NB4 (cell line): ENCODE results near the gene LRP2BP.

Experiments
- DNase-seq: peaks from one replicate; pipeline ENCODE4 v3.0.0; 2010; ENCODE audit warnings: low read depth
- H3K4me3 ChIP-seq: one replicate; pipeline ENCODE4 v1.5.1; 2011; ENCODE audit warnings: mild to moderate bottlenecking, low read depth, low read length, moderate library complexity
- CTCF ChIP-seq: IDR thresholded peaks from one replicate; pipeline ENCODE4 v1.5.1; 2012; ENCODE audit warnings: low read depth, low read length
- MYC ChIP-seq: IDR thresholded peaks from 2 replicates; pipeline ENCODE4 v1.6.1; 2011; ENCODE audit warnings: low read depth, low read length
- POLR2A ChIP-seq: IDR thresholded peaks from 2 replicates; pipeline ENCODE4 v1.6.1; 2011; ENCODE audit warnings: mild to moderate bottlenecking; ENCODE audit not compliant: insufficient read length; ENCODE audit errors: extremely low read depth
- TF ChIP-seq, protein P1 (sequence below): IDR thresholded peaks from 2 replicates; pipeline ENCODE4 v1.6.1; 2011; ENCODE audit warnings: low read depth, low read length

LRP2BP gene

DNA sequence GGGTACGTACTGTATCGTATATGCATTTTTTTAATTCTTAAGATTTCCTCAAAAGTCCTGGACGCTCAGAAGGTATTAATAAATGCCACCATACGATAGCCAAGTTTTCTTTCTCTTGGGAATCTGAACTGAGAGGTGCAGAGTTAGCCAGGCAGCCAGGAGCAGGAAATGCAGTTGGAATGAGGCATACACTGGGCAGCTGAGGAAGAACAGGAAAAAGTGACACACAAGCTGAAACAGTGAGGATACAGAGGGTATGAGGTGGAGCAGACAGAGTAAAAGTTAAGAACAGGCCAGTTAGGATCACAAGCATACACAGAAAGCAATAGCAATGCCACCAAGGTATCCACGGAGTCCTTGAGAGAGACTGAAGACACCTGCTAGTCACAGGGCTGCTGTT lies 16.7 kb upstream of the LRP2BP start:
- H3K4me3 ChIP-seq, result no peak overlapping the region
- DNase-seq, result no peak
- TF ChIP-seq CTCF (no peak), POLR2A (no peak), MYC (no peak)
- TF ChIP-seq, protein P1, sequence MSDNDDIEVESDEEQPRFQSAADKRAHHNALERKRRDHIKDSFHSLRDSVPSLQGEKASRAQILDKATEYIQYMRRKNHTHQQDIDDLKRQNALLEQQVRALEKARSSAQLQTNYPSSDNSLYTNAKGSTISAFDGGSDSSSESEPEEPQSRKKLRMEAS, result no peak

GRCh38 chr4:185411849-185412248 lies 16.1 kb upstream of the LRP2BP start:
- DNase-seq, result no peak
- no peak overlapping the region for H3K4me3 ChIP-seq
- no peak for TF ChIP-seq POLR2A
- no peak for TF ChIP-seq MYC
- TF ChIP-seq, protein P1, result no peak
- no peak for TF ChIP-seq CTCF

DNA sequence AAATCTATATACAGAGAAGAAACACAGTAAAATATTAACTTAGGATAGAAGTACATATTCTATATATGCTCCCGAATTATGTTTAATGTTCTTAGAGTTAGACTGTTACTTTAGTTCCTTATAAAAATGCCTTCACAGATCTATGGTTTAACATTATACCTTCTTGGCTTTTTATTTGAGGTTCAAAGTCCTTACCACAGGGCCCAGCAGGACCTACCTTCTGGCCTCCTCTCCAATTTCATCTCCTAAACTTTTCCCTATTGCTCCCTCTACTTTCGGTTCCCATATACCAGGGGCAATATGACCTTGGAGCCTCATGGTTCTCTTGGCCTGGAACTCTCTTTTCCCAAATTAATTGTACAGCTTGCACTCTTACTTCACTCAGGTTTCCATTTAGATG lies 12.7 kb upstream of the LRP2BP start:
- TF ChIP-seq, protein P1, result no peak
- no peak for TF ChIP-seq CTCF
- TF ChIP-seq POLR2A, result no peak
- no peak for TF ChIP-seq MYC
- DNase-seq, result no peak
- H3K4me3 ChIP-seq, result no peak overlapping the region

DNA sequence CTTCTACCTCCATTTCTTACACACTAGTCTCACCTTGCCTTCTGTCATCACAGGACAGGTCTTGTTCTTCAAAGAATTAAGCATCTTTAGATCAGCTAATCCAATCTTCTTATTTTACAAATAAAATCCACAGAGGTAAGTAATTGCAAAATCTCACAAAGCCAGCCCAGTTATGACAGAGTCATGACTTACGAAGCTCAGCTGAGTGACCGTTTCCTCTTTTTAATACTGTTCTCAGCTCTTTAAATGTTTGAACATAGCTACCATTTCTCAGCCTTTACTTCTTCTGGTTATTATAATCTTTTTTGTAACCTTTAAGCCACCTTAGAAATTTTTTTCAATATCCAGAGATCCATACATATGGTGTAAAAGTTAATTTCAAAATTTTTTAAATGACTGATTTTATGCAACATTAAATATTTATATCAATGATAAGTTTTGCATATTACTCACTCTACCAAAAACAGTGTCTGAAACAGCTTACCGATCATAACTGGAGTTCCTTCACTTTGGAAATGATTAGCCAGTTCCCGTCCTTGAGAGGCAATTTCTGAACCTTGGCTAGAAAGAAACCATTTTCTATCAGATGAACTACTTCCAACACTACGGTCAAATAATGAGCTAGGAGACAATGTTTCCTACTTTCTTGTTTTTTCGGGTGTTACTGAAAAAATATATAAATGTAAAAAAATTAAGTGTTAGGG lies 9.7 kb upstream of the LRP2BP start:
- DNase-seq, result no peak
- no peak overlapping the region for H3K4me3 ChIP-seq
- no peak for TF ChIP-seq MYC
- TF ChIP-seq POLR2A, result no peak
- no peak for TF ChIP-seq CTCF
- TF ChIP-seq, protein P1, result no peak

DNA sequence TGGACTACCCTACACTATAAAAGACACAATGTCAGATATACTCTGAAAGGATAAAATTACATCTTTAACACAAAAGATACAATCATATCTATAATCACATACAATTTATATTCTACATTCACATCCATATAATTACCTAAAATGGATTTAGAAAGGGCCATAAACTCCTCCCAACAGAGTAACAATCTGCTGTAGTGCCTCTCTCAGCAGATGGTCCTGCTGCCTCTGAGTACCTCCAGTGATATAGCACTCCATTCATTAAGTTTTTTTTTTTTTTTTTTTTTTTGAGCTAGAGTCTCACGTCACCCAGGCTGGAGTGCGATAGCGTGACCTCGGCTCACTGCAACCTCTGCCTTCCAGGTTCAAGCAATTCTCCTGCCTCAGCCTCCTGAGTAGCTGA lies 8.3 kb upstream of the LRP2BP start:
- DNase-seq, result no peak
- TF ChIP-seq, protein P1, result no peak
- no peak for TF ChIP-seq MYC
- TF ChIP-seq POLR2A, result no peak
- no peak for TF ChIP-seq CTCF

More for the DNA sequence above, 8.3 kb upstream of the LRP2BP start:
- no peak overlapping the region for H3K4me3 ChIP-seq
